ENCODE measurements around the gene CDHR5. TPM values are rescaled to one million over a fixed set of nuclear protein-coding genes. Genes with fewer than 3 reads are reported as not detected.
A peak's percentile ranks its signal among the peaks of the same experiment; 100 is the strongest.

CDHR5 gene
- total RNA-seq, 5 donors from 2014 or later (not counting 1 experiment from before 2014, with no cell fraction given) = 0.26 to 0.29 TPM; not detected in 3

DNA sequence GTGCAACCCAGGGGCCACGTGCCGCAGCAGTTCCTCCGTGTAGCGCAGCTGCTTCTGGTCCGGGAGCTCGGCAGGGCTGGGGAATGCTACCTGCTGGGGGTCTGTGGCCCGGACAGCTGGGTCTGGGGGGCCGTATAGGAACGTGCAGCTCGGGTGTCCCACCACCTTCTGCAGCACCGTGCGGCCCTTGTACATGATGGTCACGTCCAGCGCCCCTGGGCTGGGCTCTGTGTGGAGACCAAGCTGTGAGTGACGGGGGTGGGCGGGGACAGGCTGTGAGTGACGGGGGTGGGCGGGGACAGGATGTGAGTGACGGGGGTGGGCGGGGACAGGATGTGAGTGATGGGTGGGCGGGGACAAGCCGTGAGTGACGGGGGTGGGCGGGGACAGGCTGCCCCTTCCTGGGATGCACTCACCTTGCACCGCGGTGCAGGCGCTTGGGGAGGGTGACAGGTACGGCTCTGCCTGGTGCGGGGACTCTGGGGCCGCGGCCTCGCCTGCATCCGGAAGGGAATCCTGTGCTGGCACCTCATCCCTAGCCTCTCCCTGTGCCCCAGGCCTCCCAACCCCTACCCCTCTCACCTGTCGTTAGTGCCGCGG lies 11.3 kb downstream of the CDHR5 start:
- ChIA-PET CTCF (no interaction called here), POLR2A (no interaction called here)
- H3K4me3 Mint-ChIP-seq = peak overlapping the region in 1 of 3 donors; percentile 85
- Histone ChIP-seq H3K4me3 (ENCODE audit: control insufficient read depth in 1 of 2, extremely low read depth in 1 of 2, low read length in 1 of 2) (no peak overlapping the region), H3K27me3 (replicated peaks in 1 of 2; ENCODE audit: control insufficient read depth in 2 of 2, extremely low read depth in 1 of 2, insufficient read depth in 2 of 2, low read length in 1 of 2) (no peaks in the 10 kb centered on the region), H3K36me3 (ENCODE audit: control insufficient read depth in 2 of 2, extremely low read depth in 1 of 2, insufficient read depth in 1 of 2, low read length in 1 of 2) (peaks cover 5 to 57% of the 10 kb centered on the region in 2 donors), H3K9me3 (no peaks in the 10 kb centered on the region), H3K27ac (ENCODE audit: low read length) (peak overlapping the region; percentile 28), H3K4me1 (ENCODE audit: control insufficient read depth in 1 of 2, extremely low read depth in 1 of 2, insufficient read depth in 2 of 2, low read length in 2 of 2) (peaks cover 4 to 44% of the 10 kb centered on the region in 2 experiments)
- peaks cover 9% of the 10 kb centered on the region for H3K36me3 Mint-ChIP-seq
- peak overlapping the region in 1 of 2 donors; percentile 73 for H3K27ac Mint-ChIP-seq
- peak; percentile 40 to 96 (median 80) for DNase-seq
- 98% methylated on average over 10 of the region's 36 CpGs for WGBS (ENCODE audit: insufficient coverage)
- H3K4me1 Mint-ChIP-seq = peaks cover 14 to 28% (median 19%) of the 10 kb centered on the region in 3 donors
- no peaks in the 10 kb centered on the region for H3K9me3 Mint-ChIP-seq
- H3K27me3 Mint-ChIP-seq = no peaks in the 10 kb centered on the region
- peak; percentile 33 to 65 (median 38) for ATAC-seq (replicated peaks in 1 of 4)

- no peak overlapping the region for H3K27ac Mint-ChIP-seq
- no peaks in the 10 kb centered on the region for H3K9me3 Mint-ChIP-seq
- Histone ChIP-seq H3K36me3 (ENCODE audit: control insufficient read depth in 2 of 2, extremely low read depth in 1 of 2, insufficient read depth in 1 of 2, low read length in 1 of 2) (peaks cover 10 to 62% of the 10 kb centered on the region in 2 donors), H3K9me3 (no peaks in the 10 kb centered on the region), H3K27ac (ENCODE audit: low read length) (peak overlapping the region; percentile 28), H3K4me1 (ENCODE audit: control insufficient read depth in 1 of 2, extremely low read depth in 1 of 2, insufficient read depth in 2 of 2, low read length in 2 of 2) (peaks cover 4 to 44% of the 10 kb centered on the region in 2 experiments), H3K4me3 (ENCODE audit: control insufficient read depth in 1 of 2, extremely low read depth in 1 of 2, low read length in 1 of 2) (no peak overlapping the region), H3K27me3 (replicated peaks in 1 of 2; ENCODE audit: control insufficient read depth in 2 of 2, extremely low read depth in 1 of 2, insufficient read depth in 2 of 2, low read length in 1 of 2) (no peaks in the 10 kb centered on the region)
- peaks cover 9% of the 10 kb centered on the region for H3K36me3 Mint-ChIP-seq
- peaks cover 14 to 28% (median 19%) of the 10 kb centered on the region in 3 donors for H3K4me1 Mint-ChIP-seq
- 96% methylated on average over 10 of the region's 10 CpGs for WGBS (ENCODE audit: insufficient coverage)
- H3K27me3 Mint-ChIP-seq = no peaks in the 10 kb centered on the region
- CTCF ChIA-PET = no interaction called here
- no peak for ATAC-seq (replicated peaks in 1 of 4)
- H3K4me3 Mint-ChIP-seq = no peak overlapping the region
- no peak for DNase-seq
- POLR2A ChIA-PET = no interaction called here
These were observed 11.8 kb downstream of the CDHR5 start for GRCh38 chr11:612961-613300.

GRCh38 chr11:612201-612960 lies 12.4 kb downstream of the CDHR5 start:
- no peak overlapping the region for H3K27ac ChIP-seq (ENCODE audit: low read length)
- Mint-ChIP-seq H3K4me1 (peaks cover 14 to 28% (median 19%) of the 10 kb centered on the region in 3 donors), H3K36me3 (peaks cover 9% of the 10 kb centered on the region), H3K9me3 (no peaks in the 10 kb centered on the region), H3K27ac (peak overlapping the region; percentile 71 to 83), H3K27me3 (no peaks in the 10 kb centered on the region), H3K4me3 (peak overlapping the region in 2 of 3 donors; percentile 2 to 38)
- 91% methylated on average over 21 of the region's 27 CpGs for WGBS (ENCODE audit: insufficient coverage)
- POLR2A ChIA-PET = no interaction called here
- H3K36me3 ChIP-seq (ENCODE audit: control insufficient read depth in 2 of 2, extremely low read depth in 1 of 2, insufficient read depth in 1 of 2, low read length in 1 of 2) = peaks cover 15 to 68% of the 10 kb centered on the region in 2 donors
- CTCF ChIA-PET = interaction anchor here in 1 of 2 donors (0.6 kb wide), 1 partner anchor 58 kb away, joined by 3 read pairs; no protein-coding TSS in a partner anchor
- H3K4me3 ChIP-seq (ENCODE audit: control insufficient read depth in 1 of 2, extremely low read depth in 1 of 2, low read length in 1 of 2) = no peak overlapping the region
- no peak for ATAC-seq (replicated peaks in 1 of 4)
- H3K9me3 ChIP-seq = no peaks in the 10 kb centered on the region
- H3K4me1 ChIP-seq (ENCODE audit: control insufficient read depth in 1 of 2, extremely low read depth in 1 of 2, insufficient read depth in 2 of 2, low read length in 2 of 2) = peaks cover 4 to 44% of the 10 kb centered on the region in 2 experiments
- no peaks in the 10 kb centered on the region for H3K27me3 ChIP-seq (replicated peaks in 1 of 2; ENCODE audit: control insufficient read depth in 2 of 2, extremely low read depth in 1 of 2, insufficient read depth in 2 of 2, low read length in 1 of 2)
- peak in 2 of 35 experiments; percentile 31 to 37 for DNase-seq

GRCh38 chr11:611001-611996 lies 13.5 kb downstream of the CDHR5 start:
- H3K27ac ChIP-seq (ENCODE audit: low read length) = no peak overlapping the region
- Mint-ChIP-seq H3K27me3 (no peaks in the 10 kb centered on the region), H3K4me3 (no peak overlapping the region), H3K4me1 (peaks cover 9 to 23% (median 18%) of the 10 kb centered on the region in 3 donors), H3K9me3 (no peaks in the 10 kb centered on the region), H3K36me3 (peaks cover 14% of the 10 kb centered on the region), H3K27ac (no peak overlapping the region)
- H3K4me3 ChIP-seq (ENCODE audit: control insufficient read depth in 1 of 2, extremely low read depth in 1 of 2, low read length in 1 of 2) = no peak overlapping the region
- WGBS (ENCODE audit: insufficient coverage) = 93% methylated on average over 35 of the region's 49 CpGs
- ChIA-PET CTCF (no interaction called here), POLR2A (interaction anchor here in 1 of 2 donors (0.5 kb wide), 1 partner anchor 20 kb away, joined by 3 read pairs; no protein-coding TSS in a partner anchor)
- no peaks in the 10 kb centered on the region for H3K9me3 ChIP-seq
- H3K27me3 ChIP-seq (replicated peaks in 1 of 2; ENCODE audit: control insufficient read depth in 2 of 2, extremely low read depth in 1 of 2, insufficient read depth in 2 of 2, low read length in 1 of 2) = no peaks in the 10 kb centered on the region
- peaks cover 21 to 78% of the 10 kb centered on the region in 2 donors for H3K36me3 ChIP-seq (ENCODE audit: control insufficient read depth in 2 of 2, extremely low read depth in 1 of 2, insufficient read depth in 1 of 2, low read length in 1 of 2)
- ATAC-seq (replicated peaks in 1 of 4) (no peak), DNase-seq (no peak)
- peaks cover 4 to 35% of the 10 kb centered on the region in 2 experiments for H3K4me1 ChIP-seq (ENCODE audit: control insufficient read depth in 1 of 2, extremely low read depth in 1 of 2, insufficient read depth in 2 of 2, low read length in 2 of 2)

DNA sequence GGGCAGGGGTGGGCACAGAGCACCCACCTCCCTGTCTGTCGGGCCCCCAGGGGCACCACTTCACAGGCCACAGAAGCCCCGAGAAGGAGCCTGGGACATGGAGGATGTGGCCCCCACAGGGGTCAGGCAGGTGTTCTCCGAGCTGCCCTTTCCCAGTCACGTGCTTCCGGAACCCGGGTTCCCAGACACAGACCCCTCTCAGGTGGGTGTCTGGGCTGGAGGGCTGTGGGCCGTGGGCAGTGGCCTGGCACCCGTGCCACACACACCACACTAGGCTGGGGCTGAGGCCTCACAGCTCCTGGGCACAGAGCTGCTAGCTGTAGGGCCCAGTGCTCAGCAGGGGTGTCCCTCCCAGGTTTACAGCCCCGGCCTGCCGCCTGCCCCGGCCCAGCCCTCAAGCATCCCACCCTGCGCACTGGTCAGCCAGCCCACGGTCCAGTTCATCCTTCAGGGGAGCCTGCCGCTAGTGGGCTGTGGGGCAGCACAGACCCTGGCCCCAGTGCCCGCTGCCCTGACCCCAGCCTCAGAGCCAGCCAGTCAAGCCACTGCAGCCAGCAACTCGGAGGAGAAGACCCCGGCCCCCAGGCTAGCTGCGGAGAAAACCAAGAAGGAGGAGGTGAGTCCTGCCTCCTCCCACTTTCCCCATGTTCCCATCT lies 14.5 kb downstream of the CDHR5 start:
- ChIA-PET POLR2A (no interaction called here), CTCF (no interaction called here)
- peaks cover 4 to 30% of the 10 kb centered on the region in 2 experiments for H3K4me1 ChIP-seq (ENCODE audit: control insufficient read depth in 1 of 2, extremely low read depth in 1 of 2, insufficient read depth in 2 of 2, low read length in 2 of 2)
- peaks cover 27 to 89% of the 10 kb centered on the region in 2 donors for H3K36me3 ChIP-seq (ENCODE audit: control insufficient read depth in 2 of 2, extremely low read depth in 1 of 2, insufficient read depth in 1 of 2, low read length in 1 of 2)
- no peaks in the 10 kb centered on the region for H3K27me3 Mint-ChIP-seq
- no peak overlapping the region for H3K27ac ChIP-seq (ENCODE audit: low read length)
- DNase-seq (no peak), ATAC-seq (replicated peaks in 1 of 4) (no peak)
- H3K9me3 Mint-ChIP-seq = no peaks in the 10 kb centered on the region
- H3K27ac Mint-ChIP-seq = no peak overlapping the region
- H3K4me3 Mint-ChIP-seq = no peak overlapping the region
- H3K9me3 ChIP-seq = no peaks in the 10 kb centered on the region
- 97% methylated on average over 11 of the region's 18 CpGs for WGBS (ENCODE audit: insufficient coverage)
- no peaks in the 10 kb centered on the region for H3K27me3 ChIP-seq (replicated peaks in 1 of 2; ENCODE audit: control insufficient read depth in 2 of 2, extremely low read depth in 1 of 2, insufficient read depth in 2 of 2, low read length in 1 of 2)
- H3K4me3 ChIP-seq (ENCODE audit: control insufficient read depth in 1 of 2, extremely low read depth in 1 of 2, low read length in 1 of 2) = no peak overlapping the region
- peaks cover 15% of the 10 kb centered on the region for H3K36me3 Mint-ChIP-seq
- peaks cover 4 to 20% (median 14%) of the 10 kb centered on the region in 3 donors for H3K4me1 Mint-ChIP-seq
